Vagina (tissue), 2 donors: ENCODE results near the gene PRR15.

Source experiments
- CTCF ChIP-seq, 3 experiments: fragments of 450-650 bp in 2 of 3; fragments of 200-600 bp in 1 of 3; sonication (generic) in 1 of 3; IDR thresholded peaks; one replicate each; pipeline ENCODE4 v1.5.1; 2017 to 2019; ENCODE audit warnings: antibody characterized with exemption in 3 of 3, mild to moderate bottlenecking in 2 of 3, moderate library complexity in 2 of 3
- POLR2A ChIP-seq, 2 donors: fragments of 450-650 bp; IDR thresholded peaks; one replicate each; pipeline ENCODE4 v1.6.1; 2017; ENCODE audit warnings: antibody characterized with exemption in 2 of 2, mild to moderate bottlenecking in 2 of 2, moderate library complexity in 2 of 2
- POLR2AphosphoS5 ChIP-seq, 2 donors: sonication (generic); formaldehyde crosslinking; IDR thresholded peaks; one replicate each; pipeline ENCODE4 v1.9.0; 2017; ENCODE audit warnings: antibody characterized with exemption in 2 of 2, mild to moderate bottlenecking in 2 of 2, low read depth in 1 of 2; ENCODE audit not compliant: insufficient read depth in 1 of 2

GRCh38 chr7:29606287-29606721 is 42.7 kb downstream of the PRR15 start:
- TF ChIP-seq CTCF (IDR thresholded peaks at IDR 0.05) (no peak), POLR2AphosphoS5 (IDR thresholded peaks at IDR 0.05; ENCODE audit: insufficient read depth in 1 of 2, low read depth in 1 of 2) (no peak), POLR2A (IDR thresholded peaks at IDR 0.05) (no peak)
